ENCODE results near the gene SEMA3G. TPM values are rescaled to one million over a fixed set of nuclear protein-coding genes. Genes with fewer than 3 reads are reported as not detected.

Gene SEMA3G
- total RNA-seq, 2 experiments from 2014 or later = not detected

DNA sequence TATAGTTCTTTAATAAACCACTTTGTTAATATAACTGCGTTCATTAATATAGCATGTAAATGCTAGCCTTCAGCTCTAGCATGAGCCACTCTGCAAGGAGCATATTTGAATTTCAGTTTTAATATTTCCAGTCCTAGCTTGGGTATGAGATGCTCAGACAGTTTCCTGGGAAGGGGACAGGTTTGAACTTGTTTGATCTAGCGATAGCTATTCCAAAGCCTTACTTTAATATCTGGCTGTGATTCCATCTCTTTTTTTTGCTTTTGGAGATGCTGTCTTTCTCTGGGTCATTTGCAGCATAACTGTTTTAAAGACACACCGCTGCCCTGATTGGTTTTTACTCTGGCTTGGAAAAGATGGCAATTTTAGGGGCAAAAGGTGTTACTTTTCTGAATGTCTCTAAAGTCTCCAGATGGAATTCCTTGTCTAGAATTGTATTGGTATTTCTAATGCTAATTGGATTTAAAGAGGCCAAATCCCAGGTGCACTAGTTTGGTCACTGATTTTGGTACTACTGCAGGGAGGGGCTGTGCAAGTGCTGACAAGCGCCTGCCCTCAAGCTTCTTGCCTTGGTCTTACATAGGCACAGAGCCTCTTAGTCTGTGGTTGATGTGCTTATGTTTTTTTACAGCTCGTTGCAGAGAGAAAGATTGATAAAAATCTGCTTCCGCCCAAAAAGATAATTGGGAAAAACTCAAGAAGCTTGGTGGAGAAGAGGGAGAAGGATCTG lies 13.3 kb upstream of the SEMA3G start:
- Mint-ChIP-seq H3K27me3 (no peaks in the 10 kb centered on the region), H3K4me3 (no peak overlapping the region), H3K4me1 (ENCODE audit: low read depth) (peaks cover 49% of the 10 kb centered on the region), H3K36me3 (ENCODE audit: low read depth) (peaks cover 26% of the 10 kb centered on the region), H3K9me3 (no peaks in the 10 kb centered on the region), H3K27ac (no peak overlapping the region)
- TF ChIP-seq, protein P1, sequence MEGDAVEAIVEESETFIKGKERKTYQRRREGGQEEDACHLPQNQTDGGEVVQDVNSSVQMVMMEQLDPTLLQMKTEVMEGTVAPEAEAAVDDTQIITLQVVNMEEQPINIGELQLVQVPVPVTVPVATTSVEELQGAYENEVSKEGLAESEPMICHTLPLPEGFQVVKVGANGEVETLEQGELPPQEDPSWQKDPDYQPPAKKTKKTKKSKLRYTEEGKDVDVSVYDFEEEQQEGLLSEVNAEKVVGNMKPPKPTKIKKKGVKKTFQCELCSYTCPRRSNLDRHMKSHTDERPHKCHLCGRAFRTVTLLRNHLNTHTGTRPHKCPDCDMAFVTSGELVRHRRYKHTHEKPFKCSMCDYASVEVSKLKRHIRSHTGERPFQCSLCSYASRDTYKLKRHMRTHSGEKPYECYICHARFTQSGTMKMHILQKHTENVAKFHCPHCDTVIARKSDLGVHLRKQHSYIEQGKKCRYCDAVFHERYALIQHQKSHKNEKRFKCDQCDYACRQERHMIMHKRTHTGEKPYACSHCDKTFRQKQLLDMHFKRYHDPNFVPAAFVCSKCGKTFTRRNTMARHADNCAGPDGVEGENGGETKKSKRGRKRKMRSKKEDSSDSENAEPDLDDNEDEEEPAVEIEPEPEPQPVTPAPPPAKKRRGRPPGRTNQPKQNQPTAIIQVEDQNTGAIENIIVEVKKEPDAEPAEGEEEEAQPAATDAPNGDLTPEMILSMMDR (IDR thresholded peaks at IDR 0.05) = no peak
- ATAC-seq = no peak
- intact Hi-C loops (cut with micrococcal nuclease) = no loop called here
- POLR2A ChIA-PET = interaction anchor here (0.5 to 2.3 kb wide), 5 partner anchors 8 to 75 kb away, joined by 3 to 6 read pairs (median 3); no protein-coding TSS in a partner anchor
- DNase-seq = no peak
- CTCF ChIA-PET = interaction anchor here (0.9 to 7.1 kb wide), 5 partner anchors 11 to 119 kb away, joined by 3 to 66 read pairs (median 5); partner anchors contain the start of gene SEMA3G

DNA sequence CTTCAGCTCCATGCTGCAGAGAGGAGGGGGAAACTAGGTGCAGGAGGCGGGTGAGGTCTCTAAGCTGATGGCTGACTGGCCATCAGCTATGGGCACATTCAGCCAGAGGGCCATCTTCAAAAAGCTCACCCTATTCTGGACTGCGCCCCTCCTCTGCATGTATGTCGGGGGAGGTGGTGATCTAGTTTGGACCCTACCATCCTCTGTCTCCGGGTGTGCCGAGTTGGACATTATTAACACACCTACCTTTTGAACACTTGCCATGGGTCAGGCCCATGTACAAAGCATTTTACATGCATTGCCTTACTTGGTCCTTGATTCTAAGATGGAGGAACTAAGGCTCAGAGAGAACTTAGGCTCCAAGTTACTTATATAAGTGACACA lies 11.9 kb upstream of the SEMA3G start:
- peak overlapping the region; percentile 83 for H3K4me3 Mint-ChIP-seq
- ChIA-PET CTCF (interaction anchor here (0.8 to 7.1 kb wide), 7 partner anchors 10 to 236 kb away, joined by 3 to 66 read pairs (median 5); partner anchors contain the start of gene SEMA3G), POLR2A (interaction anchor here (0.8 to 2.3 kb wide), 9 partner anchors 9 to 80 kb away, joined by 3 to 7 read pairs (median 4); no protein-coding TSS in a partner anchor)
- H3K4me1 Mint-ChIP-seq (ENCODE audit: low read depth) = peaks cover 40% of the 10 kb centered on the region
- ATAC-seq (no peak), DNase-seq (no peak)
- H3K27me3 Mint-ChIP-seq = no peaks in the 10 kb centered on the region
- H3K9me3 Mint-ChIP-seq = no peaks in the 10 kb centered on the region
- intact Hi-C loops (cut with micrococcal nuclease) = no loop called here
- TF ChIP-seq, protein P1 (IDR thresholded peaks at IDR 0.05) = no peak
- H3K27ac Mint-ChIP-seq = peak overlapping the region; percentile 94
- peaks cover 26% of the 10 kb centered on the region for H3K36me3 Mint-ChIP-seq (ENCODE audit: low read depth)

DNA sequence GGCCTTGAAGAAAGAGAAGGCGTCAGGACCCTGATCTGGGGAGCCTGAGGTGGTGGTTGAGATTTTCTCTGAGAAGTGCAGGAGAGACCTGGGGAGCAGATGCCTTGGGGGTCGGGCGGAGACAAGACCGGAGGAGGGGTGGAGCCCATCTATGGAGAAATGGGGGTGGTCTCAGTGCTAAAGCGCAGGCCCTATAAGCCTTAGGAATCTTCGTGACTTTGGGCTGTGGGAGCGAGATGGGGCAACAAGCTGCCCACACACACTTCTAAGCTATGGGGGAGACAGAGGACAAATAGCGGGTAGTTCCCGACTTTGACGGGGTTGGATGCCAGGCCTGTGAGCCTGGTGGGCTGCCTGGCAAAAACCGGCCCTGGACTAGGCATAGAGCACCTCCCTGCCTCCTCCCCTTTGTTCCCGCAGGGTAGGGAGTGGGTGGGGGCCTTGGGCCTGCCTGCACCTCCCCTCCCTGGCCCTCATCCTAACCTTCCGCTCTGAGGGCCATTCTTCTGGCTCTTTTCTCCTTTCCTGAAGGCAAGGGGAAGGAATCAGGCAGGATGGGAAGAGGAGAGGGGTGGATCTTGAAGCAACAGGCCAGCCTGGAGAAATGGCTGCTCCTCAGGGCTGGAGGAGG lies 11.4 kb upstream of the SEMA3G start:
- POLR2A ChIA-PET = interaction anchor here (0.8 to 2.0 kb wide), 7 partner anchors 8 to 81 kb away, joined by 3 to 7 read pairs (median 4); no protein-coding TSS in a partner anchor

DNA sequence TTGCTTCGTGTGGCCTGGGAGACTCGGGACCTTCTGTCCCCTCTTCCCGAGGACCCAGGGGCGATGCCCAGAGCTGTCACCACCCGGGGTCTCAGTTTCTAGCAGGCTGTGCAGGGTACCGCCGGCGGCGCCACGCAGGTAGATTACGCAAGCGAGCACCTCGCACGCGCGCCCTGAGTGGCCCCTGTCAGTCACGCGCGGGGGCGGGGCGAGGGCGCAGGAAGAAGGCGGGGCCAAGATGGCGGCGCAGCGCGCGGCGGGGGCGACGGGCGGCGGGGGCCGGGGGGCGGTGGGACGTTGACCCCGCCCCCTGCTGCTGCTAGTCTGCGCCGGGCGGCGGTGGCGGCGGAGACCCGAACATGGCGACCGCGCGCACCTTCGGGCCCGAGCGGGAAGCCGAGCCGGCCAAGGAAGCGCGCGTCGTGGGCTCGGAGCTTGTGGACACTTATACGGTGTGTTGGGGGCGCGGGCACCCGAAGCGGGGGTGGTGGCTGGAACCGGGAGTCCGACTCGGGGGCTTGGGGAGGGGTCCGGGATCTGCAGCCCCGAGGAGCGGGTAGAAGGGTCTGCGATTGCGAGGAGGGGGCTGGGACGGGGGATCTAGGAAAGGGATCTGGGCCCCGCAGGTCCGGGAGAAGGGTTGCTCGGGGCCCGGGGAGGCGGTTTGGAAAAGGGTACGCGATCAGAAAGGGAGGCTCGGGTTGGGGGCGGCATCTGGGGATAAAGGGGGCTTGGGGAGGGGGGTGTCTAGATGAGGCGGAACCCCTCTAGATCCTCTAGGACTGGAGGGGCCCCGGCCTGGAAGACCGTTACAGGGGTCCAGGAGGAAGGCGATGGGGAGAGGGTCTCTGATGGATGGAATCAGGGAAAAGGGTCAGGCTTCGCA lies 10.6 kb upstream of the SEMA3G start, which contains the start of gene NISCH:
Gene NISCH (plus strand): TSS at position 322 of the 886 bp plus-strand sequence. CDS start 38 bp downstream, at position 360.
- ChIA-PET CTCF (interaction anchor here (1.2 to 7.1 kb wide), 4 partner anchors 9 to 41 kb away, joined by 3 to 66 read pairs (median 4); partner anchors contain the start of gene SEMA3G), POLR2A (interaction anchor here (0.6 to 2.0 kb wide), 3 partner anchors 8 to 174 kb away, joined by 4 to 7 read pairs (median 4); no protein-coding TSS in a partner anchor)
- peak; percentile 91 for ATAC-seq
- Mint-ChIP-seq H3K4me3 (peak within 1 kb of the TSS; percentile 83), H3K36me3 (ENCODE audit: low read depth) (peaks cover 23% of the 10 kb centered on the region), H3K27ac (peak within 1 kb of the TSS; percentile 94), H3K9me3 (no peaks in the 10 kb centered on the region), H3K27me3 (no peaks in the 10 kb centered on the region), H3K4me1 (ENCODE audit: low read depth) (peaks cover 39% of the 10 kb centered on the region)
- TF ChIP-seq, protein P1 (IDR thresholded peaks at IDR 0.05) = no peak
- intact Hi-C loops (cut with micrococcal nuclease) = no loop called here
- DNase-seq = peak; percentile 95

More for the DNA sequence above, 11.4 kb upstream of the SEMA3G start:
- DNase-seq (peak; percentile 24), ATAC-seq (no peak)
- TF ChIP-seq, protein P1 (IDR thresholded peaks at IDR 0.05) = no peak
- H3K27me3 Mint-ChIP-seq = no peaks in the 10 kb centered on the region
- CTCF ChIA-PET = interaction anchor here (0.8 to 7.1 kb wide), 6 partner anchors 9 to 235 kb away, joined by 3 to 66 read pairs (median 4); partner anchors contain the start of gene SEMA3G
- intact Hi-C loops (cut with micrococcal nuclease) = no loop called here
- peak overlapping the region; percentile 94 for H3K27ac Mint-ChIP-seq
- H3K36me3 Mint-ChIP-seq (ENCODE audit: low read depth) = peaks cover 26% of the 10 kb centered on the region
- peak overlapping the region; percentile 83 for H3K4me3 Mint-ChIP-seq
- no peaks in the 10 kb centered on the region for H3K9me3 Mint-ChIP-seq
- peaks cover 40% of the 10 kb centered on the region for H3K4me1 Mint-ChIP-seq (ENCODE audit: low read depth)

All from activated CD8-positive, alpha-beta T cell treated with anti-CD3 and anti-CD28 coated beads for 36 hours (primary cell).